Bone marrow (tissue), 2 donors: ENCODE measurements around the gene GAS7.
"Not testable (repeated sequence)": the region's sequence is repeated elsewhere in the genome, so short reads cannot be mapped to it uniquely, and the experiment has no call there.

Source experiments
- DNase-seq, 2 donors: peaks; one replicate each; lab custom pipeline; 2025; lab: John Stamatoyannopoulos, UW

Gene GAS7

DNA sequence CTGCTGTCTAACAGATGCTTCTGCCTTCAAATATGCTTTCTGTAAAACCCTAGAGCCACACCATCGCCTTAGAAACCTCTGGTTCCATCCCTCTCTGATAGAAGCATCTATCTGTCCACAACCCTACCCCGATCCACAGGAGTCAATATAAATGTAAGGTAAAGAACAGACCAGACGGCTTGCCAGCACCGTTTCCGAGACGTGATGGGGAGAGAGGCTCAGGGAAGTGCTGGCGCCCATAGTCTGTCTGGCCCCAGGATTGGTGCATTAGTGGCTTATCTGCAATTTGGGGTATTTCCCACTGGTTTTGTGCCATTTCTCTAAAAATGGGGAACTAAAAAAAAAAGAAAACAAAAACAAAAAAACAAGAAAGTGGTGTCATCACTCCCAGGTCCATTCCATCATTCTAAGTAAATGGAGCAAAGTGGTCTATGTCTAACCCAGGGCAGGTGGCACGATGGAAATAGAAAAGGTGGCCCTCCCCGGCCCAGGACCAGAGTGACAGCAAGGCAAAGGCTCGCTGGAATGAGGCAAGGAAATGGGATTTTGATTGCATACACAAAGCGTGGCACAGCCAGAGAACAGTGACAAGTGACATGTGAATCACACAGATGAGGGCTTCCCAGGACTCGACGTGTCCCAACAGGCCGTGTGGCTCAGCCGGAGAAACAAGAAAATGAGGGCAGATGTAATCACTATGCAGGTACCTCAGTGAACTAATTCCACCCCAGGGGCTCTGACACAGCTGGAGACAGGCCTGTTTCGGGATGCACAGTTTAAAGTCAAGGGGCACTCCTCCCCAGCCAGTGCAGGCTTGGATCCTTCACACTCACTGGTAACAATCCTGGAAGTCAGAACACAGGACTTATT, 125.6 kb downstream of the GAS7 start:
- DNase-seq: no peak

DNA sequence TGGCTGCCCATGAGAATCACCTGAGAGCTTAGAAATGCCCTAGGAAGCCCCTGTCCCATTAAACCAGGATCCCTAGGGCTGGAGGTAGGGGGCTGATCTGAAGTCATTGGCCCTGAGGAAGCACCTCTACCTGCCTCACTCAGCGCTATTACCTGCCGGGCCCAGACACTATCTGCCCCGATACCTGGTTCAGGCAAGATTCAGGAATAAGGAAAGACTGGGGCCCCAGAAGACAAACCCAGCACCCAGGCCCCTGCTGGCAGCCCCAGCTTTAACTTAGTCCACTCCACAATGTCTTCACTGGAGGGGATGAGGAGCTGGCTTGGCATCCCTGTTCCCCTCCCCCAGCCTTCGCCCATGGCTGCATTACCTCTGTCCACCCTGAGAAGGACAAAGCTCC, 126.3 kb downstream of the GAS7 start:
- no peak for DNase-seq

DNA sequence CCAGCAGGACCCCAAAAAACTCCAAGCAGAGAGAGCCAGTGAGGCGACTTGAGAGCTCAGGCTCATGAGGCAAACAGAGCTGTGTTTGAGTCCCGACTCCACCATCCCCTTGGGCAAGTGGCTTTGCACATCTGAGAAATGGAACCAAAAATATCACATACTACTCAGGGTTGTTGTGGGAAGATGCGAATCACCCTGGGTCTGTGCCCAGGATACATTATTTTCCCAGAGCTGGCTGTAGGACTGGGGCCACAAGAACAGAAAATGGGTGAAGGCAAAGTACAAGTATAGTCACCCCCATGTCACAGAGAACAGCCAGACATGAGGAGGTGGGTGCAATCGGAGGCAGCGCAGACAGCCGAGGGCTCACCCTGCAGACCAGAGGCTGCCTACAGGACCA, 127.3 kb downstream of the GAS7 start:
- DNase-seq: no peak

DNA sequence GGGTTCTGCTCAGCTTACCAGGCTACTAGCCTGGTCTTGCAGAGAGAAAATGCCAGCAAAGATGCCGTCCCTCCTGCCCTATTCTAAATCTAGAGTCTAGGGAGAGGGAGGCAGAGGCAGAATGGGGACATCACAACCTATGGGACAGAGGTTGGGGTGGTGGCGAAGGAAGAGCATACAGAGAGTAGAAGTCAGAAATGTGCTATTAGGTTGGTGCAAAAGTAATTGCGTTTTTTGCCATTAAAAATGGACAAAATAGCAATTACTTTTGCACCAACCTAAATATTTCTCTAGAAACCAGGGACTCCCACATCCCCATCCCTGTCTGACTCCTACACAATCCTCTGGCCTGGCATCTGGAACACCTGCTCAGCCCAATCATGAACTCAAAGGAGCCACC, 127.7 kb downstream of the GAS7 start:
- no peak for DNase-seq

DNA sequence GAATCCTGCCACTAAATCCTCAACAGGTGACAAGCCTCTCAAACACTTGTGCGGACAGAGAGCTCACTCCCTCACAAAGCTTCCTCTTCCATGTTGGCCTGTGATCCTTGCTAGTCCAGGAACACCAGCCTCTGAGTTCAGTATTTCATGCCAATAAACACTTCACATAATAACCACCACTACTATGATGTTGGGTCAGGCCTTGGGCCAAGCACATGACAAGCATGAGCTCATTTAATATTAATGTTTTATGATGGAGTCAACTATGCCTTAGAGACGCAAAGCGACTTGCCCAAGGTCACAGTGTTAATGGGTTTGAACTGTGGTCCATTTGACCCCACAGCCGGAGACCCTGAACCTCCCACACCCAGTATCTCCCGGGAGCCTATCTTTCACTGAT, 129.1 kb downstream of the GAS7 start:
- no peak for DNase-seq

DNA sequence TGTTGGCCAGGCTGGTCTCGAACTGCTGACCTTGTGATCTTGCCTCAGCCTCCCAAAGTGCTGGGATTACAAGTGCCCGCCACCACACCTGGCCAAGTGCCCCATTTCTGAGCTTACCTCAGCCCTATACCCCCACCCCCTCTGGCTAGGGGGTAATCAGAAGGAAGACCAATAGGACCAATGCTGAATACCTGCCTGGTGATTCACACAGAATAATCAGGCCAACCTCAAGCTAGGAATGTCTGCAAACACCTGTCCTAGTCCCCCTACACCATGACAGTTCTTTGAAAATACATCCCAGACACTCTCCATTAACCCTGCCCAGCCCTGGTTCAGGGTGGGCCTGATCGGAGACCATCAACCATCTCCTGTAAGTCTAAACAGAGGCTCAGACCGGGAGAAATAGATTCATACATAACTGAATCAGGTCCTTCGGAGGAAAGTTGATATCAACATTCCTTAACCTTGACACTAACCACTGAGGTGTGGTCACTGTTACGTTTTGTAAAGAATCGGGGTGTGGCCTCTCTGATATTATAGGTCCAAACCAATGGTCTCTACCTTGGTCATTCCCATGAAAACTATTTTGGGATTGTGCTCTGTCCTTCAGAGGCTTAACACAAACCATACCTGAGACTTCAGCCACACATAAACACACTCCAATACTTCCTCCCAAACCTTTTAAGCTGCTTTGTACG, 130.8 kb downstream of the GAS7 start:
- DNase-seq: no peak

DNA sequence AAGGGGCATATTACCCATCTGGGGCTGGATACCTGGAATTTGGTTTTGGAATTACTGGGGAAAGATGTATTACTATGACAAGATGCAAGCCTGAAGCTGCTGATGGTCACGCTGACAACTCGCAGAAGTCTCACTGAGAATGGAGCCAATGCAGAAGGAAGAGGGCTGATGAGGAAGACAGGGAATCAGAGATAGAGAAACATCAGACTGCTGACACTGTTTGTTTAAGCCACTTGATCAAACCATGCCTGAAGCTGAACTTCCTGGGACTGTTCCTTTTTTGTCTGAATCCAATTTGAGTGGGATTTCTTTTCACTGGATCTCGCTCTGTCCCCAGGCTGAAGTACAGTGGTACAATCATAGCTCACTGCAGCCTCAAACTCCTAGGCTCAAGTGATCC, 133.9 kb downstream of the GAS7 start:
- DNase-seq: no peak

DNA sequence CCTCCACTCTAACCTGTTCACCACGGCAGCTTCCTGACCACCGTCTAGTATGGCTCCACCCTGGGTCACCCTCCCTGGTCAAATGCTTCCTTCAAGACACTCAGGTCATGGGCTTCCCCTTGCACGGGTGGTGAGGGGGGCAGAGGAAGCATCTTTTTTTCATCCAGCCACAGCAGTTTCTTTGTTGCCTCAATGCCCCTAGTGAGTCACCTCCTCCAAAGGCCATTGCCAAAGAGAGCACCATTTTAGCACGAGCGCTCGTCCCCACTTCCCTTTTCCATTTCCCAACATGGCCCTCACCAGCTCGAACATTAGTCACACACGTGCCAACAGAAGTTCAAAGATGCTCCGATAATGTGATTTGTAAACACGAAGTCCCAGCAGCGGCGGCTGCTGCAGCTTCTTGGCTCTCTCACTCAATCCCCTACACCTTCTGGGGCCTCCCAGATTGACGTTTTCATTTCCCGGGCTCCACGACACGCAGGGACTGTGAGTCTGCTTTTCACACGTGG, 134.6 kb downstream of the GAS7 start:
- peak; percentile 57 to 97 for DNase-seq

DNA sequence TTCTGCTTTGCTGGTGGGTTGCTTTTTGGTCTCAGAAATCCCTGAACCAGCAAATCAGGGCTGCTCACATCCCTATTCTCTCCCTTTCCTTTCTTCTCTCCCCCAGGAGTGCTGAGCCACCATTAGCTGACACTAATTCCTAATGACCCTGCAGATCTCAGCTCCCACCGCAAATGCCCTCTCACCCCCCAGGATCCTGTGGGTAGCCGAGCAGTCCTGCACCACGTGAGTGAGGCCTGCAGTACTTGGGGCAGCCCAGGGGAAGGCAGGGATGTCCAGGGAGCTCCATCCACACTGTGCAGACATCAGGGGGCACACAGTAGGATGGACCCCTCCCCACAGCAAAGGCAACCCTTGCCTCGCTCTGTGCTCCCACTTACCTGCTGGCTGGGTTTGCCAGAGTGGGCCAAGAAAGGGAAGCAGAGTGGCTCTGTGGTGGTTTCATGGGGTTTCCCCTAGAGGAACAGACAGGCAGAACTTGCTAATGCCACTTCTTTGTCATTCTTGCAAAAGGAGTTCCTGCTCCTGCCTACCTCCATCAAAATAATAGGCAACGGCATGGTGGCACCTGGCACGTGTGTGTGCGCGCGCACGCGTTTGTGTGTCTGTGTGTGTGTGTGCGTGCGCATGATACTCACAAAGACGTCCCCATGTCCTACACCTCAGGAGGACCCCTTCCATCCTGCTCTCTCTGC, 135.6 kb downstream of the GAS7 start:
- DNase-seq: peak; percentile 7 to 28

DNA sequence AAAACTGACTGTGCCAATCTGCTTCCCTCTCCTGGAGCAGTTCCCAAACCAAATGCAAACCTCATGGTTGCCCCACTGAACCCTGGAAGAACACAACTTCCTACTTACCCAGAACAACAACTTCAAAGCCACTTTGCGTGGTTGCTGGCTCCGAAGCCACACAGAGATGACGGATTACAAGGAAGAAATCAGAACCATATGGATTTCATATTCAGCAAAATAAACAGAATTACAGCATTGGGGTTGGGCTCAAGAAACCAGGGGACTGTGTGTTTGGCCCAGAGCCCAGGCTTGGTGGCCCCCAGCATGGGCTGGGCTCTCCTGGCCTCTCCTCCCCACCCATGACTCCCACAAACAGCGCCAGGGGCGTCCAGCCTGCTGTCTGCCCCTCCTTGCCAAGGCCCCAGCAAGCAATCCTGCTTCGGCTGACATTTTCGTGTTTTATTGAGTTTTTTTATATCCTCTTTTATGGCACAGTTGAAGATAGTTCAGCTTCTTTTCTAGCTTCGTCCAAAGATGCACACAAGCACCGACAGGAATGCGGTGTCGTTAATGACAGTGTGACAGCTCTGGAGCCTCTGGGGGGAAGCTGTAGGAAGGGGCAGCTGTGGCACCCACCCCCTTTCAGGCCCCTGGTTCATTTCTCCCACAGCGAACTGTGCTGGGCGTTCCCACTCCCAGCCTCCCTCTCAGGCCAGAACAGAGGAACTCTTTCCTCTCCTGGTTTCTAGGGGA, 137.1 kb downstream of the GAS7 start:
- no peak for DNase-seq

DNA sequence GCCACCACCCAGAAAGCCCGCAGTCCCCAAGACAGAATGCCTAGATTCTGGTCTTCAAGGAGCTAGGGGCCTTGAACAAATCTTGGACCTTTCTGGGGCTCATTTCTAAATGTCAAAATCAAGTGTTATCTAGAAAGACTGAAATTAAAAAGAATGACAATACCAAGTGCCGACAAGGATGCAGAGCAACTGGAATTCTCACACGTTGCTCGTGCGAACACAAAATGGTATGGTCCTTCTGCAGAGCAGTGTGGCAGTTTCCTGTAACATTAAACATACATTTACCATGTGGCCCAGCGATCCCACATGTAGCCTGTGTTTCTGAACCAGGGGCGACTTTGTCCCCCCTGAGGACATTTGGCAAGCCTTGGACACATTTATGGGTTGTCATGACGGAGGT, 137.9 kb downstream of the GAS7 start:
- DNase-seq: no peak

DNA sequence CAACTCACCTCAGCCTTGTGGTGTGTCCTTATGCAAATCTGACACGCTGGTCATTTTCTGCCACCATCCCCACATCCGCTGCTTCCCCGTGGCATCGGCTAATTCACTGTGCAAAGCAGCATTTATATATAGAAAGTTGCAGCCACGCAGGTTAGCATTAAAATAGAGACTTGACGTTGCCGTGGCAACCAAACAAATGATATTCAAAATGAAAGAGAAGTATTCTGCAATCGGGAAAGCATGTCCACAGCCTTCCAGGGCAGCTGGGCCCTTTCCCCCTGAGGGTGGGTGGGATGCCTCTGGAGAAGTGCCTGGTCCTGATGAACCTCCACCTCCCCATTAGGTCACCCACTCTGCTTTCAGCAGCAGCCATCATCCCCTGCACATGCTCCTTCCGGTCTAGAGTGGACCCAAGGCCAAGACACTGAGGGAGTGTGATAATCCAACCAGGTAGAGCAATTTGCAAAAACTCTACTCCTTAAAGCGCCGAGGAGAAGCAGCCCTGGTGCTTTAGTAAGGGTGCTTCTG, 138.7 kb downstream of the GAS7 start:
- DNase-seq: no peak

DNA sequence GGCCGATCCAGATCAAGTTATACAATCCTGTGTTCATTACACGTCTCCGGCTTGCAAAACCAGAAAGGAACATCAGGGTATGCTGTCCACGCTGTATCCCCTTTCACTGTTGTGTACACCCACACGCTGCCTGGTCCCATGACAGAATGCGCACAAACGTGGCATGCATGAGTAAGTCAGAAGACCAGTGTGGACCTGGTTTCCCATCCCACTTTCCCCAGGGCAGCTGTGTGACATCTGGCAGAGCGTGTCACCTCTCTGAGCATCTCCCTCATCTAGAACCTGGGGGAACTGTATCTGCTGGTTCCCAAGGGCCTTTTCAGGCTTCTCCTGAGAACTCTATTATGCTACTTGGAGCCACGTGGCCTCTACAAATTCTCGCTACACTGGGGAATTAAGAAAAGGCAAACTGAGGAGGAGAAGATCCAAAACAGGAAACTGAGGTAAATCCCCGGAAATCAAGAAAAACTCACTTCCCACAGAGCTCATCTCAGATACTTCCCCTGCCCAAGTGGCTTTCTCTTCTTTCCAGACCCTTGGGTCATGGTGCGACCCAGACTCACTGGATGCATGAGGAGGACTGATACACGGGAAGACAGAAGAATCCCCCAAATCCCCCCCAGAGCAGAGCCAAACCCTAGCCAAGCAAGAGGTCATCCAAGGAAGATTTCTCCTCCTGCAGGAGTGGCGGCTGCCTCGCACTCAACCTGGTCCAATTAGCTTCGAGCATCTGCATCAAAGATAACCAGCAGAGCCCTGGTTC, 139.3 kb downstream of the GAS7 start:
- DNase-seq: no peak

DNA sequence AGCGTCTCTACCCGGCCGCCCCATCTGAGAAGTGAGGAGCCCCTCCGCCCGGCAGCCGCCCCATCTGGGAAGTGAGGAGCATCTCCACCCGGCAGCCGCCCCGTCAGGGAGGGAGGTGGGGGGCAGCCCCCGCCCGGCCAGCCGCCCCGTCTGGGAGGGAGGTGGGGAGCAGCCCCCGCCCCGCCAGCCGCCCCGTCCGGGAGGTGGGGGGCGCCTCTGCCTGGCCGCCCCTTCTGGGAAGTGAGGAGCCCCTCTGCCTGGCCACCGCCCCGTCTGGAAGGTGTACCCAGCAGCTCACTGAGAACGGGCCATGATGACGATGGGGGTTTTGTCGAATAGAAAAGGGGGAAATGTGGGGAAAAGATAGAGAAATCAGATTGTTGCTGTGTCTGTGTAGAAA, 140.9 kb downstream of the GAS7 start:
- not testable (repeated sequence) for DNase-seq

DNA sequence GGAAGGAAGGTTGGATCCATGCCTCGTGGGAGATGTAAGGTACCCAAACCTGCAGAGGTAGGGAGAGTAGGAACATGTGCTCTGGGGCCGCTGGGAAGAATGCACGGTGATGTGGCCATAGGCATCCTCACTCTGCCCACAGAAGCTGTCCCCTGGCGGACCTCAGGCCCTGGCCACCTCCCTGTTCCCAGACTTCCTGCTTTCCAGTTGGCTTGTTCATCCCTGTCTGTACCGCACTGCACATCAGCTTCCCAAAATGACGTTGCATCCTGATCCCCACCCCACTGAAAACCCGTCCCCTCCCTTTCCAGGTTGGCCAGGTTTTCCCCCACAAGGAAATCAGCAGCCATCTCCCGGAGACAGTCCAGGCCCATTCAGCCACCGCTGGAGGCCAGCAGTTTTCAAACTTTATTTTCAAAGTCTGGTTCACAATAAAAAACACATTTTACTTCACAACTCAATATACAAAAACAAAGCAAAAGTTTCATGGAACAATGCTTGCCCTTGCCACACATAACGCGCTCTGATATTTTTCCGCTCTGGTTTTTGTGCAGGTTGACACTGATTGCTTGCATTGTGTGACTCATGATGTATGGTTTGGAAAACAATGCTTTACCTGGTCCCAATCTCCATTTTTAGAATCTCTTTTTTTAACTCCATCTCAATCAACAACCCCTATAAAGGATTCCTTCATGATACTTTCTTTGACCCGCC, 143.0 kb downstream of the GAS7 start:
- no peak for DNase-seq

DNA sequence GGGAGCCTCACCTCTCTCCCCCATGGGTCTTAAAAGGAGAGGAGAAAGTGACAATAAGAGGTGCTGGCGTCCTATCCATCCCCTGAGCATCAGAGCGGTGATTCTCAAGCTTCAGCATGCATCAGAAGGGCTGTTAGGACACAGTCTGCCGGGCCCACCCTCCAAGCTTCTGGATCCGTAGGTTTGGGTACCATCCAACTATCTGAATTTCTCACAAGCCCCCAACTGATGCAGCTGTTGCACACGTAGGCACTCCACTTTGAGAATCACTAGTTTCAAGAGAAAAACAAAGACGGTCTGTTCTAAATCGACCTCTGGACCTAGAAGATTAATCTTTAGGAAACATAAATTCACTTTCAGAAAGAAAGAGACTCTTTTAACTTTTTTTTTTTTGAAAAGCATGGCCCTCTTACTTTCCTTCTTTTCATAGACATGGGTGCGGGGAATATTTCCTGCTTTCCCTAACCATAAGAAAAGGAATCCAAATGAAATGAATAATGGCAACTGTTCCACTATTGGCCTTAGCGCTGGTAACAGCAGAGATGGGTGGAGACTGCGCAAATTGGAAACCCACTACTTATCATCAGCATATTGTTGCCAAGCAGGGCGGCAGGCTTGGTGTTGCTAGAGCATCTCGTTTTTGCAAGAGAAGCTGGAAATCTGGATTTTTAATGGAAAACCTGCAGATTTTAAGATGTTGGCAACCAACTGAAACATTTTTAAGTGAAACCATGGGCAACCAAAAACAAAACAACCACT, 144.4 kb downstream of the GAS7 start:
- no peak for DNase-seq

DNA sequence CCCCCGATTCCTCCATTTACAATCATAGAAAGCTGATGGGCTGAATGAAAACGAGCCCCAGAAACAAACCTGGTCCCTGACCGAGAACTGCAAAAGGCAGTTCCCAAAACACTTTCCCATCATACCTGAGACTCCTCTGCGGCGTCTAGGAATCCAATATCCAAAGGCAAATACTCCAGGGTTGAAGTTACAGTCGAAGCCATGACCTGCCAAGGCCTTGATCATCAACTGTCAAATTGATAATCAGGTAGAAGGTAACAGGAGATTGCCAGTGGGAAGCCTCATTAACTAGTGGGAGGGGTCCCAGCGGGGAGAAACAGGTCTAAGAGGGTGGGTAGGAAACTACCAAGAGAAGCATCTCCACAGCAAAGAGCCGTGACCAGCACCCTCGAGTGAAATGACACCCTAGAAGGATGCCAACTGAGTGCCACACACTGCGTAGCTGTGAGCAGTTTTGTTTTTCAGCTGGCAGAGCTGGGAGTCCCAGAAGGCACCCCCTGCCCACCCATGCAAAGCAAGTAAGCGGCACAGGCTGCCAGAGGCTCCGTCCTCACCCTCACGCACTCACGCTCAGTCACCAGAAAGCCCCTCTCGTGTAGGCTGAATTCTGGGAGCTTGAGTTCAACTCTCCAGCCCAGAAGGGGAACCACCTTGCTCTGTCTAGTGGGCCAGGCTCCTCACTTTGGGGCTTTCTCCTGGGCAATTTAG, 146.1 kb downstream of the GAS7 start:
- DNase-seq: no peak

DNA sequence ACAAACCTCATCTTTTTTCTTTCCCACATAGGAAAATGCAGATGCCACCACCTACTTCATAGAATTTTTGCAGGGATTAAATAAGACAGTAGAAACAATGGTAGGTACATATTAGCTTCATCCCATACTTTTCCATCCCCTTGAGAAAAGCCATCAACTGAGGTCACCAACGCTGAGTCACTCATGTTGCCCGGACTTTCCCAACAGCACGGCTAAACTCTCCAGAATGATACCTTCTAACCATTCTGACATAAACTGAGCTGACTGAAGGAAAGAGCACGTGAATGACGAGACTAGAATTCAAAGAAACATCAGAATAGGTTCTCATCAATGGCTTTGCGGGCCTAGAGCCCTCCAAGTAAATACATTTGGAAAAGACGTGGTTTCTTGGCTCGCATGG, 147.3 kb downstream of the GAS7 start:
- no peak for DNase-seq

DNA sequence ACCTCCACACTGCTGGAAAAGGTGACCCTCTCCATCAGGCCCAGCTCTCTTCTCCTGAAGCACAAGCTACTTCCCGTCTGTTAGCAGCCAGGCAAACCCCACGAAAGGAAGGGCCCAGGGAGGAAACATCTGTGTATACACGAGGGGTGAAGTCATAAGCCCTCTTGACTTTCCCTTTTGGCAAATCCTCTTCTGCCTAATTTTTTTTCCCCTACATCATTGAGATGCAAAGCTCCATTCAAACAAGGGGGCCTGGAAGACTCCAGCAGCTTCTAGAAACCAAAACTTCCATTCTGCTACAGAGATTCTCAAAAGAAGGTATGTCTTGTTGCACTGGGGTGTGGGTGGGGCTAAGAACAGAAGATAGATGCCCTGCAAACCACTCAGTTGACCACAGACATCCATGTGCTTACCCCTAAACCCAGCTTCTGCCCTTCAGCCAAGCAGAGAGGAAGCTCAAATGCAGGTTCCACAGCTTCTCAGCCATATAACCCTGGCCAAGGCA, 147.8 kb downstream of the GAS7 start:
- DNase-seq: peak in 1 of 2 donors; percentile 88
